T-helper 2 cell (primary cell): ENCODE data around the gene EPB41.
A peak's percentile ranks its signal among the peaks of the same experiment; 100 is the strongest.
"Not testable (repeated sequence)": the region's sequence is repeated elsewhere in the genome, so short reads cannot be mapped to it uniquely, and the experiment has no call there.

ENCODE experiments used
- DNase-seq, 5 experiments: peaks; one replicate each; pipeline versions ENCODE4 v3.0.0 to v3.0.0-alpha.2; 2012 to 2022

Gene EPB41

GRCh38 chr1:28982198-28982597 is 67.8 kb downstream of the EPB41 start:
- no peak for DNase-seq

- no peak for DNase-seq
Observed at GRCh38 chr1:28983091-28983490, 68.7 kb downstream of the EPB41 start.

DNA sequence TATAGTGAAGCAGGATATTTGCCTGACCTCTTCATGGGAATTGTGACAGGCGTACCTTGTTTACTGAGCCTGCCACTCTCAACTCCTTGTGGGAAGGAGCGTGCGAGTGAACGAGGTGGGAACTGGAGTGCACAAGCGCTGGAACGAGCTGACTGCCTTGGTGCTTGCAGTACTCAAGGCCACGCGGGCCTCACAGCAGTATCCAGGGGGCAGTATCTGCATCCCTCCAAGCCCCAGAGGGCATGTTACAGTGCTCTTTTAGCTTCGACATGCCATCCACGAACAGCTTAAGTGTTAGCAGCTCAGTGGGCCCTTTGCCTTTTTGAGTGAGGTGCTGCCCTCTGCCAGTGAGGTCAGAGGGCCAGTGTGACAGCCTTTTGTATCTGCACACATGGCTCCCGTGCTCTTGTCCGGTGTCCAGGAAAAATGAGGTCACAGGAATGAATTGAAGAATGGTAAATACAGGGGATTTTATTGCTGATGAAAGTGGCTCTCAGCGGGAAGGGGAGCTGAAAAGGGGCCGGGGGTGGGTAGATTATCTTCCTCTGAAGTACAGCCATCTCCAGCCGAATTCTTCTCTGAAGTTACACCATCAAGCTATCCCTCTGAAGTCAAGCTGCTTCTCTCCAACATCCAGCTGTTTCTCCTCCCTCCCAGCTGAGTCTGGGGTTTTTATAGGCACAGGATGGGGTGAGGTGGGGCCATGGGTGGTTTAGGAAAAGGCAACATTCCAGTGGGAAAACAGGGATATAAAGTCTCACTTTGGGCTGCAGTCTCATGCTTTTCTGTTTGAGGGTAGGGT is 69.3 kb downstream of the EPB41 start:
- no peak for DNase-seq

- DNase-seq: no peak
Observed at GRCh38 chr1:28984311-28984684, 69.9 kb downstream of the EPB41 start.

- DNase-seq: no peak
Observed at GRCh38 chr1:28985427-28985826, 71.1 kb downstream of the EPB41 start.

GRCh38 chr1:28986306-28986910 is 72.0 kb downstream of the EPB41 start:
- no peak for DNase-seq

DNA sequence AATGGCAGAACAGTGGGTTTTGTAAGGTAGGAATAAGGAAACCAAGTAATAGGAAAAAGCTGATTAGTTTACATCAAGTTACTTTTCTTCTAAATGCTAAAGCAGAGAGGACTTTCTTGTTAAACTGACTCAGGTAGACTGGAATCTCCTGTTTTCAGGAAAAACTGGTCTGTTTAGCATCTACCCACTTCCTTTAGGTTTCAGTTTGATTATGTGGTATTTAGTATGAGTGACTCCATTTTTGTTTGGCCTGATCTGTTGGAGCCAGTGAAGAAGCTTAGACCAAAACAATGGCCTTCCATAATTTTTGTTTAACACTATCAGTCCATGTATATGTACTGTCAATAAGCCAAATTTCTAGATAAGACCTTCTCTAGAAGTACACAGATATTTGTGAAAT is 88.4 kb downstream of the EPB41 start:
- no peak for DNase-seq

DNA sequence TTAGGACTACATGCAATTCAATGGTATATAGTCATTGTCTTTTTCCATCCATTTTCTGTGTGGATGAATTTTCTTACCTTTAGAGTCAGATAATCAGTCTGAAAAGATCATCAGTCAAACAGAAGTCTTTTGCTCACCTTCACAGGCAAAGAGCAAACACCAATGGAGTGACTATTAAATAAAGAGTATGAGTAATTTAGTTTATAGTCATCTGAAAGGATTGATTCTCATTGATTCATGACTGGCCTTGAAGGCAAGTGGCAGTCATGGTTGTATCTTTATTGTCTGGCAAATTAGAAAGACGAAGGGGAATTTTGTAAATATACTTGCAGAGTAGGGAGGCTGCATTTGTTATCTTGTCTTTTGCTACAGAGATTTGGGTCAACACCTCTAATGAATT is 89.9 kb downstream of the EPB41 start:
- no peak for DNase-seq

DNA sequence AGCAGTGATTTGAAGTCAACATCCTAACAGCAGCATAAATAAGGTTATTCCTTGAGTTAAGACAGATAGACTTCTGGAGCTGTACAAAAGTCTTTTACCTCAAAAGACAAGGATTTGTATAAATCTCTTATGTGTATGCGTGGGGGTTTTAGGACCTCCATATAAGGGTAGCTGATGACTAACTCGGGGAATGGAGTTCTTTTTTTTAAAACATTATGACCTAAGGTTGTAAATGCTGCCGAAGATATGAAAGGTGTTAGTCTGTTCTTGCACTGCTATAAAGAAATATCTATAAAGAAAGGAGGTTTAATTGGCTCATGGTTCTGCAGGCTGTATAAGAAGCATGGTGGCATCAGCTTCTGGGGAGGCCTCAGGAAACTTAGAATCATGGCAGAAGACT is 90.4 kb downstream of the EPB41 start:
- DNase-seq: no peak

DNA sequence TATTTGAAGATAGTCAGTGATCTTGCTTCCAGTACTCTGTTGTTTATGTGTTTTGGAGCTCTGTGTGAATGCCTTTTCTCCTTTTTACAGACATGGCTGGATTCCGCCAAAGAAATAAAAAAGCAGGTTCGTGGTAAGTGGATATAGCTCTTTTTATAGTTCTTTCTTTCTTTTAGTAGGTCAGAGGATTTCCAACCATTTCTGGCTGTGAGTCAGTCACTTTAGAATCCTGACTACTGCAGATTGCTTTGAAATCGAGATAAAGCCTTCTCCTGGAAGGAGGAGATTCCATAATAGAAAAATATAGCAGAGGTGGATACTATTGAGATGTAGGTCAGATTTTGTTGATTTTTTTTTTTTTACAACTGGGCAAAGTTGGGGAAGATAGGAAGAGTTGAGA is 97.4 kb downstream of the EPB41 start:
- no peak for DNase-seq

- peak in 1 of 5 experiments; percentile 8 for DNase-seq
Observed at GRCh38 chr1:29017235-29017634, 102.9 kb downstream of the EPB41 start.

- no peak for DNase-seq
Observed at GRCh38 chr1:29017975-29018712, 103.8 kb downstream of the EPB41 start.

DNA sequence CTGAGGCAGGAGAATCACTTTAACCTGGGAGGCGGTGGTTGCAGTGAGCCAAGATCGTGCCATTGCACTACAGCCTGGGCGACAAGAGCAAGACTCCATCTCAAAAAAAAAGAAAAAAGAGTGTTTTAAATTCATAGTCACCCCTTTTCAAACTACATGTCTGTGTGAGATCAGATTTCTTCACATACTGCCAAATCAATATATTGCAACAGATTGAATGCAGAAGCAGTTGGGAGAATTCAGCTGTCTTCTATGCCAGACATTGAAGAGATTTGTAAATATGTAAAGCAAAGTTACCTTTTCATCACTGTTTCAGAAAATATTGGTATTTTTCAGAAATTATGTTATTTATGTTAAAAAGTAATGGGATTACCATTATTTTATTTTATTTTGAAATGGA is 108.3 kb downstream of the EPB41 start:
- DNase-seq: no peak

DNA sequence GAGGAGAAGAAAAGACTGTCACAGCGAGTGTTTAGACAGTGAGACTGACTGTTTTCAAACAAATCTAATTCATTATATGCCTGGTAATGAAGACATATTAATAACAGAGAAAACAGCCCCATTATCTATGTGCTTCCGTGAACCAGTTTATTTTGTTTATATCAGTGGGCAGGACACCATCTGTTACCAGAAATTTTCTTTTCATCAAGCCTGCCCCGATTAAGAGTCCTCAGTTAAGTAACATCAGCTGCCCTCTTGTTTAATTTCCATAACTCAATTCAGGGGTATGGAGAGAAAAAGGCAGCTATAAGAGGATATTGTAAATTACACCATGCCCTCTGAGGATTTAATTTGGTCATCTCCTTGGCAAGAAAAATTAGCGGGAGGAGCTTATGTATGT is 115.3 kb downstream of the EPB41 start:
- DNase-seq: no peak

GRCh38 chr1:29032841-29033240 is 118.5 kb downstream of the EPB41 start:
- DNase-seq: no peak

GRCh38 chr1:29033829-29034466 is 119.6 kb downstream of the EPB41 start:
- DNase-seq: peak in 2 of 5 experiments; percentile 10 to 48

DNA sequence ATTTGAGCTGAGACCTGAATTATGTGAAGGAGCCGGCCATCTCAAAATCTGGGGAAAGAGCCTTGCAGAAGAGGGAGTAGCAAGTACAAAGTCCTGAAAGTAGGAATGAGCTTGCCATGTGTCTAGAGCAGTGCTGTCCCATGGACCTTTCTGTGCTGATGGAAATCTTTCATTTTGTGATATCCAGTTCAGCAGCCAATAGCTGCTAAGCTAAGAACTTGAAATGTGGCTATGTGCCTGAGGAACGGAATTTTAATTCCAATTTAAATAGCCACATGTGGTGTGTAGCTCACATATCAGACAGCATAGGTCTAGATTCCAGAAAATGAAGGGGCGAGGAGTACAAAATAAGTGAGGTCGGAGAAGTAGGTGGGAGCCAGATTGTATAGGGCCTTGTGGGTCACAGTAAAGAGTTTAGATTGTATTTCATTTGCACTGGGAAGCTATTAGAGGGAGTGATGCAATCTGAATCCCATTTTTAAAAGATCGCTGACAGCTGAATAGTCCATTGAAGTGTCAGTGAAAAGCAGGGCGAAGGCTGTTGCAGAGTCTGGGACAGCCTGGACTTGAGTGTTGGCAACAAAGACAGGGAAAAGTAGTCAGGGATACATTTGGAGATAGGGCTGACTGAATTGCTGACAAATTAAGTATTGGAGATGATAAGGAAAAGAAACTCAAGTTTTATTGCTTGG is 129.1 kb downstream of the EPB41 start:
- no peak for DNase-seq

GRCh38 chr1:29044010-29044409 is 129.6 kb downstream of the EPB41 start:
- no peak for DNase-seq

GRCh38 chr1:29045663-29046062 is 131.3 kb downstream of the EPB41 start:
- not testable (repeated sequence) for DNase-seq

- no peak for DNase-seq
Observed at GRCh38 chr1:29047142-29047541, 132.8 kb downstream of the EPB41 start.

- DNase-seq: no peak
Observed at GRCh38 chr1:29050166-29050565, 135.8 kb downstream of the EPB41 start.

DNA sequence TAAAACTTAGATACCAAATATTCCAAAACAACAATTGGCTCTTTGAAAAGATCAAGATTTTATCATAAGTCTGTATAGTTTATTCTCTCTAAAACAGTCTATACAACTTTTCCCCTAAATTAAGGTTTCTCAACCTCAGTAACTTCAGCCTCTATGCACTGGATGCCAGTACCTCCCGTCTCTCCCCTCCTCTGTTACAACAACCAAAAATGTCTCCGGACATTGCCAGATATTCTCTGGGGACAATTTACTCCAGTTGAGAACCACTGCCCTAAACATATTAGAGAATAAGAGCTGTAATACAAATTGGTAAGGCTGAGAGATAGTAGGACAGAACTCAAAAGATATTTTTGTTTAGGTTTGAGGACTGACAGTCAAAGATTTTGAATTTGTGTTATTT is 137.7 kb downstream of the EPB41 start:
- DNase-seq: no peak

- no peak for DNase-seq
Observed at GRCh38 chr1:29052941-29053340, 138.6 kb downstream of the EPB41 start.
